CD4-positive, alpha-beta T cell treated with Interleukin-10 for 1 hour (primary cell): ENCODE results near the gene ABI3BP.
A peak's percentile ranks its signal among the peaks of the same experiment; 100 is the strongest.

ENCODE experiments used
- DNase-seq: peaks from one replicate; pipeline ENCODE4 v3.0.0-alpha.2; 2020

Gene ABI3BP

GRCh38 chr3:100825574-100825973 is 167.6 kb downstream of the ABI3BP start:
- no peak for DNase-seq

- no peak for DNase-seq
Observed at GRCh38 chr3:100815583-100815982, 177.6 kb downstream of the ABI3BP start.

- DNase-seq, result no peak
Observed at GRCh38 chr3:100813828-100814227, 179.4 kb downstream of the ABI3BP start.

GRCh38 chr3:100811779-100812507 is 181.3 kb downstream of the ABI3BP start:
- no peak for DNase-seq

GRCh38 chr3:100810671-100811070 is 182.6 kb downstream of the ABI3BP start:
- DNase-seq, result no peak

GRCh38 chr3:100804631-100805030 is 188.6 kb downstream of the ABI3BP start:
- no peak for DNase-seq

GRCh38 chr3:100803711-100804110 is 189.5 kb downstream of the ABI3BP start:
- DNase-seq, result no peak

- DNase-seq, result no peak
Observed at GRCh38 chr3:100802126-100802525, 191.1 kb downstream of the ABI3BP start.

GRCh38 chr3:100798012-100798411 is 195.2 kb downstream of the ABI3BP start:
- DNase-seq, result no peak

- peak; percentile 7 for DNase-seq
Observed at GRCh38 chr3:100796556-100796955, 196.7 kb downstream of the ABI3BP start.

GRCh38 chr3:100789579-100789978 is 203.6 kb downstream of the ABI3BP start:
- DNase-seq, result no peak

- DNase-seq, result no peak
Observed at GRCh38 chr3:100783619-100784018, 209.6 kb downstream of the ABI3BP start.

GRCh38 chr3:100782906-100783305 is 210.3 kb downstream of the ABI3BP start:
- no peak for DNase-seq

- no peak for DNase-seq
Observed at GRCh38 chr3:100782348-100782747, 210.9 kb downstream of the ABI3BP start.

GRCh38 chr3:100781301-100781700 is 211.9 kb downstream of the ABI3BP start:
- no peak for DNase-seq

GRCh38 chr3:100780071-100780622 is 213.1 kb downstream of the ABI3BP start:
- no peak for DNase-seq

- no peak for DNase-seq
Observed at GRCh38 chr3:100779480-100779879, 213.7 kb downstream of the ABI3BP start.

- no peak for DNase-seq
Observed at GRCh38 chr3:100777271-100777670, 215.9 kb downstream of the ABI3BP start.

GRCh38 chr3:100776746-100777145 is 216.5 kb downstream of the ABI3BP start:
- DNase-seq, result no peak

- DNase-seq, result no peak
Observed at GRCh38 chr3:100776097-100776729, 217.0 kb downstream of the ABI3BP start.

GRCh38 chr3:100775669-100776068 is 217.6 kb downstream of the ABI3BP start:
- no peak for DNase-seq

- no peak for DNase-seq
Observed at GRCh38 chr3:100775226-100775625, 218.0 kb downstream of the ABI3BP start.

- no peak for DNase-seq
Observed at GRCh38 chr3:100769693-100770092, 223.5 kb downstream of the ABI3BP start.

GRCh38 chr3:100766069-100766468 is 227.2 kb downstream of the ABI3BP start:
- no peak for DNase-seq
